ENCODE data around the gene EIF4B.
A peak's percentile ranks its signal among the peaks of the same experiment; 100 is the strongest.

EIF4B gene

DNA sequence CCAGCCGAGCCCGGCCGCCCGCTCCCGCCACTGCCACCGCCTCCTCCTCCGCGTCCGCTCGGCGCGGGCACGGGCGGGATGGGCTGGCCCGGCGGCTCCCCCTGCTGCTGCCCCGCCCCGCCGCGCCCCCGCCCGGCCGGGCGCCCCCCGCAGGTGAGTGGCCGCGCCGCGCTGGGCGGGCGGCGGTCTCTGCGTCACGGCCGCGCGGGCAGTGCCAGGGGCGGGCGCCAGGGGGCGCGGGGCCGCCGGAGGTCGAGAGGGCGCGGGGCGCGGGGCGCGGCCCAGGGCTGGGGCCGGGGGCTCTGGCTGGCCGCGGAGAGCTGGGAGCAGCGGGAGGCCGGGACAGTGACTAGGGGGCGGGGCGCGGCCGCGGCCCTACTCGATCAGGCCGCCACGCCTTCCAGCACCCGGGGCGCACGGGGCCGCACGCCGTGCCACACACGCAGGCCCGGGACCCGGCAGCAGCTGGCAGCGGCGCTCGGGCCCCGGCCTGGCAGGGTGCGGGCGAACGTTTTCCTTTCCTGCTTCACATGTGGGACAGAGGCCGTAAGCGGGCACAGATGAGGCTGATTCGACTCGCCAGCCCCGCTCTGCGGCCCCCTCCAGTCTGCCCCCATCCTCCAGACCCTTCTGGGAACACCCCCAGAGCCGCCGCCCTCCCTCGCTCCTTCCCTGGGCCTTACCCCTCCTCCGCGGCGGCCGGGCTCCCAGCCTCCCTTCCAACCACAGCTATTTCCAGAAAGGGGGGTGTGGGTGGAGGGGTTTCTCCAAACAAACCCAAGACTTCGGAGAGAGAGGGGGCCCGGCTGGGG lies 41.2 kb downstream of the EIF4B start:
- peak; percentile 83 for DNase-seq

- no peak for DNase-seq
Observed at GRCh38 chr12:53048033-53048779, 42.0 kb downstream of the EIF4B start.

- DNase-seq: no peak
Observed at GRCh38 chr12:53048780-53049401, 42.6 kb downstream of the EIF4B start.

DNA sequence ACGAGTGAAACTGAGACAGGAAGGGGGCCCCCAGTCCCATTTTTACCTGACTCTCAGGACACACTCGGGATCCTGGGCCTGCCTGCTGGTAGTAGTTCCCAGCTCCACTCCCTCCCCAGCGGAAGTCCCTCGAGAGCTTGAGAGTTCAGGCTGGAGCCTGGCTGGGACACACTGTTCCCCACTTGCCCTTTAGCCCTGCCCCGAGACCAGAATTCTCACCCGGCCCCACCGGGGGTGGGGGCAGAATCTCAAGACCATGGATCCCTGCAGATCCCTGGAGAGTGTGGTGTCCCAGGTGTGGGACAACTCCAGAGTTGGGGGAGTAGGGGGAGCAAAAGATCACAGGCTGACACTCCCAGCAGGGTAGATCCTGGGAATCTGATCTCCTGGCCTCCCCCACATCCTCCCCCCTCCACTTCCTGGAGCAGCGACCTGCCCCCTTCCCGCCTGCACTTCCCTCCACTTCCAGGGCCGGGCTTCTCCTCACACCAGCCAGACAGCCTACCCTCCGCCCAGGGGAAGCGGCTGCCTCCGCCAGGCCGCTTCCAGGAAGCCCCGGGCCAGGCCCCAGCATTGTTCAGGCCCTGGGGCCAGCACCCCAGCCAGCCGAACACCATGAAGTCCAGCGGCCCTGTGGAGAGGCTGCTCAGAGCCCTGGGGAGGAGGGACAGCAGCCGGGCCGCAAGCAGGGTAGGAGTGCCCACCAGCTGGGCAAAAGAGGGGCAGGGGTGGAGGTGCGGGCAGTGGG lies 43.5 kb downstream of the EIF4B start, which contains the start of gene TNS2:
Gene TNS2 (plus strand): TSS at position 495 of the 748 bp plus-strand sequence. CDS start 121 bp downstream, at position 616.
- no peak for DNase-seq

DNA sequence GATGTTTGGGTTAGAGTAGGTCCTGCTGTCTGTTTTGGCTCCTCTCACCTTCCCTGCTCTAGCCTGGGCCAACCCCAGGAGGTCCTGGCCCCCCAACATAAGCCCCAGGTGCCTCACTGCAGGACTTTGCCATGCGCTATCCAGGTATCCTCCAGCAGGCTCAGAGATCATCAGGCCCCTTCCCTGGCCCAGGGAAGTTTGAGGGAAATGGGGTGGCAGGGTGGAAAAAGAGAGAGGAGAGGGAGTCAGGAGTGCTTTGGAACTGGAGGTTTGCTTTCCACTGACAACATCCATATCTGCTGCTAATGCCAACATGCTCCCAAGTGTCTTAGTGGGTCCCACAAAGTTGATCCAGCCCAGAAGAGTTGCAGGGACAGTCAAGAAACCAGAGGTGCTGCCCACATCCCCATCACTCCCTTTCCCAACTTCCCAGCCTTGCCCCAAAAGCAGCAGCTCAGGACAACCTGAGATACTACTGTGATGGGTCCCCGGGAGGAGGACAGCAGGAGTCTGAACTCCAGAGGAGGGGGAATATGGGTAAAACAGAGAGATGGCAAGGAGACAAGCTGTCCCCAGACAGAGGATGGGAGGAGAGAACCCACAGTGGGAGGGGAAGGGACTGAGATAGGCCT lies 44.3 kb downstream of the EIF4B start:
- DNase-seq: no peak

- DNase-seq: no peak
Observed at GRCh38 chr12:53051058-53051880, 45.0 kb downstream of the EIF4B start.

DNA sequence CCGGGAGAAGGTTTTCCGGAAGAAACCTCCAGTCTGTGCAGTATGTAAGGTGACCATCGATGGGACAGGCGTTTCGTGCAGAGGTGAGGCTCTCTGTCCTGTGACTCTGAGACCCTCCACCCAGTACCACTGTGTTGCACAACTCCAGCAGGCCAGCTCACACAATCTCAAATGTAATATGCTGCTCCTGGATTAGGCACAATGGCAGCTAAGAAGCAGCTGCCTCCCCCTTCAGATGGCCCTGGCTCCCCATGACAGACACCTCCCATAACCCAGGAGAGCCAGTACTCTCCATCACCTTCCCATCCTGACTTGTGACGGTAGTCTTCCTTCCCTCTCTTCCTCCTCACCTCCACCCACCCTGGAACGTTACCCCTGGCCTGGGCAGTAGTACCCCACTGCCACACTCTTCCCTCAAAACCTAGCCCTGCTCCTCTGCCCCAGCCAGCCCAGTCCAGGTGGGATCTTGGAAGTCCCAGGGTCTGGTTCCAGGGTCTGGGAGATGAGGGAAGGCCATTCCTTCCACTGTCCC lies 45.7 kb downstream of the EIF4B start:
- DNase-seq: no peak

DNA sequence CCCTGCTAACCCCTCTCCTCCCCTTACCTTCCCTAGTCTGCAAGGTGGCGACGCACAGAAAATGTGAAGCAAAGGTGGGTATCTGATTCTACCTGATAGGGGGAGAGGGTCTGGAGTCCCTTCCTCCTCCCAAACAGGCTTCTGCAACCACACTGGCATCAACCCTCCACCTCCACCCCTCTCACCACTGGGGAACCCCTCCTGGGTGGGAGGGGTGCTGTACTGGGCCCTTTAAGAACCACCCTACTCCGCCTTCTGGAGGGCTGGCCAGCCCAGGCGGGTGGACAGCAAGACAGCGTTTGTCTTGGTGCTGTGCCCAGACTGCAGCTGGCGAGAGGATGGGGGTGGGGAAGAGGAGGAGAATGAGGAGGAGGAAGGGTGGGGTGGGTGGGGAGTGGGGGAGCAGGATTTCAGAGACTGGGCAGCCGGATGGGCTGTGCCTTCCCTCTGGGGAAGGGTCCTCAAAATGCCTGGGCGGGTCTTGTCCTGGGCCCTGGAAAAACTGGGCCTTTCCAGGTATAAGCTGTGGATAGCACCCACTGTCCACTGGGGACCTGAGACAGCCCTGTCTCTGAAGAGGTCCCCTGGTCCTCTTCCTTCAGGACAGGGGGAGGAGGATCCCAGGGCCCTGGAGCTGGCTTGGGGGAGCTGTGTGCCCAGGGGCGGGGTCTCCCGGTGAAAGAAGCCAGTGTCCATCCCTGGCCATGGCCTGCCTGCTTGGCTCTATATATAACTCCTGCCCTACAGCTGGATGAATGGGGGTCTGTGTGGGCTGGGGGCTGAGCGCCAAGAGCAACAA lies 46.4 kb downstream of the EIF4B start:
- peak; percentile 44 for DNase-seq

DNA sequence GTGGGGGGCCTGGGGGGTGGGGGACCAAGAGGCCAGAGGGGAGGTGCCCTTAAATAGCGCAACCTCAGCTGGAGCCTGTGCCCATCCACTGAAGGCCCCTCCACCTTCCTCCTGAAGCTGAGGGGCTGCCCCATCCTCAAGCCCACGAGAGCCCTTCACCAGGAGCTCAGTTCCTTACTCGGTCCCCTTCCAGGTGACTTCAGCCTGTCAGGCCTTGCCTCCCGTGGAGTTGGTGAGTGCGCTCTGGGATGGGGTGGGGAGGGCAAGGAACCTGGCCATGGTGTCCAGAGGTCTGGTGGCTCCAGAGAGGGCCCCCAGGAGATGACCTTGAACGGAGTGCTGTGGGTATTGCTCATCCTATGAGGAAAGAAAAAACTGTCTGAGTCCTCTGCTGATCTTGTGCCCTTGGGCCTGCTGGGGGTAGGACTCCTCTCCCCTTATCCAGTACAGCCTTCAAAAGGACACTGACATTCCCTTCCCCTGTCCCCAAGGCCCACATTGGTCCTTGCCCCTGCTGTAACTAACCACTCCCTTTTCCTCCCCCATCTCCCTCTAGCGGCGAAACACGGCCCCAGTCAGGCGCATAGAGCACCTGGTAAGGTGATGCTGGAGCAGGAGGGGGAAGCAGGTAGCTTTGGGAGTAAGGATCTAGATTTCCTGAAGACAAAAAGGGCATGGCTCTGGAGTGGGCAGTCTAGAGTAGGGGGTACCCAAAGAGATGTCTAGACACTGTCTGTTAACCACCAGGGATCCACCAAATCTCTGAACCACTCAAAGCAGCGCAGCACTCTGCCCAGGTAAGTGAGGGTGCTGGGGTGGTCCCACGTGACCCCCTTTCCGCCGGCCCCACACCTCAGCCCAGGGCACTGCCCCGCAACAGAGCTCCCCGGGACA lies 47.2 kb downstream of the EIF4B start:
- peak; percentile 87 for DNase-seq

- peak; percentile 97 for DNase-seq
Observed at GRCh38 chr12:53054112-53054878, 48.0 kb downstream of the EIF4B start.

DNA sequence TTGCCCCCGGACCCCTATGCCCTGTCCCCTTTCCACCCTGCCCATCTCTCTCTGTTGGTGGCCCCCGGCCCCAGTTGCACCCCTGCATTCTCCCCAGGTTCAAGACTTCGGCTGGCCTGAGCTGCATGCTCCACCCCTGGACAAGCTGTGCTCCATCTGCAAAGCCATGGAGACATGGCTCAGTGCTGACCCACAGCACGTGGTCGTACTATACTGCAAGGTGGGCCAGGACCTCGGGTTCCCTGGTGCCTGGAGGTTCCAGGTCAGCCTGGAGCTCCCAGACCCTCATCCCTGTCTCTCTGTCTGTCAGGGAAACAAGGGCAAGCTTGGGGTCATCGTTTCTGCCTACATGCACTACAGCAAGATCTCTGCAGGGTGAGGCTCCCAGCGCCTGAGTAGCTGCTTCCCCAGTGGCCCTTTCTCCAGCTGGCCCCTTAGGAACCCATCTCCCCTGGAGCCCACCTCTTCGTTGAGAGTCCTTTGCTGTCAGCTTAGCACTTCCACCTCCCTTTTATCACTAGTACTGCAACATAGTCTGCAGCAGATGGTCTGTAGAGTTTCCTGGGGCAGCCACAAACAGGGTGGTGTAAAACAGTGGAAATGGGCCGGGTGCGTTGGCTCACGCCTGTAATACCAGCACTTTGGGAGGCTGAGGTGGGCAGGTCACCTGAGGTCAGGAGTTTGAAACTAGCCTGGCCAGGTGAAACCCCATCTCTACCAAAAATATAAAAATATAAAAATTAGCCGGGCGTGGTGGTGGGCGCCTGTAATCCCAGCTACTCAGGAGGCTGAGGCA lies 49.4 kb downstream of the EIF4B start:
- DNase-seq: no peak

- no peak for DNase-seq
Observed at GRCh38 chr12:53056296-53056695, 50.0 kb downstream of the EIF4B start.

GRCh38 chr12:53056901-53057300 lies 50.6 kb downstream of the EIF4B start:
- DNase-seq: no peak

DNA sequence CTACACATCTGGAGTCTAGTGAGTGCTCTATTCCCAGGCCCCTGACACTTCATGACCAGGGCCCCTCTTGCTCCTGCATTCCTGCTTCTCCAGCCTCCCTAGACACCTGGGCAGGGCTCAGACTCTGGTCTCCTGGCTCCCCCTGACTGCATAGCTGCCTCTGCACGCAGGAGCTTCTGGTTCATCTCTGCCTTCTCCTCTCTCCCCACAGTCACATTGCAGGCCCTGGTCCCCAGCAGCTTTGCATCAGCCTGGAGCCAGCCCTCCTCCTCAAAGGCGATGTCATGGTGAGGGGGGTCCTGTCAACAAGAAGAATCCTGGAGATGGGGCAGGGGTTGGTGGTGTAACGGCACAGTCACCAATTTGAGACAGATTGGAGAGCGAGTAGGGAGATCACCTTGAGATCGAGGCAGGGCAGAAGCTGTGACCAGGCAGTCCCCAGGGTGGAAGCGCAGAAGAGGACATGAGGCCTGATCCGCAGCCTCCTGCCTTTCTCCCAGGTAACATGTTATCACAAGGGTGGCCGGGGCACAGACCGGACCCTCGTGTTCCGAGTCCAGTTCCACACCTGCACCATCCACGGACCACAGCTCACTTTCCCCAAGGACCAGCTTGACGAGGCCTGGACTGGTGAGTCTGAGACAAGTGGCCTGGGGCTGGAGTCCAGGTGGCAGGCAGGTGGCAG lies 51.7 kb downstream of the EIF4B start:
- no peak for DNase-seq

DNA sequence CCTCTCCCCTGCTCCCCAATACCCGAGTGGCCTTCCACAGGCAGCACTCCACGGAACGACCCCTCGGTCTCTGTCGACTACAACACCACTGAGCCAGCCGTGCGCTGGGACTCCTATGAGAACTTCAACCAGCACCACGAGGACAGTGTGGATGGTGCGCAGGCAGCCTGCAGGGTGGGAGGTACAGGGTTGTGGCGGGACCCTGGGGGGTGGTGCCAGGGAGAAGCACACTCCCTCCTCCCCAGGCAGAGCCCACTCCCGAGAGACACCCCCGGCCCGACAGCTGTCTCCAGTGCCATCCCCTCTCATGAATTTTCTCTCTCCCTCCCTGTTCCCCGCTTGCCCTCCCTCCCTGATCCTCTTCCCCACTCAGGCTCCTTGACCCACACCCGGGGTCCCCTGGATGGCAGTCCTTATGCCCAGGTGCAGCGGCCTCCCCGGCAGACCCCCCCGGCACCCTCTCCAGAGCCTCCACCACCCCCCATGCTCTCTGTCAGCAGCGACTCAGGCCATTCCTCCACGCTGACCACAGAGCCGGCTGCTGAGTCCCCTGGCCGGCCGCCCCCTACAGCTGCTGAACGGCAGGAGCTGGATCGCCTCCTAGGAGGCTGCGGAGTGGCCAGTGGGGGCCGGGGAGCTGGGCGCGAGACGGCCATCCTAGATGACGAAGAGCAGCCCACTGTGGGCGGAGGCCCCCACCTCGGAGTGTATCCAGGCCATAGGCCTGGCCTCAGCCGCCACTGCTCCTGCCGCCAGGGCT lies 52.6 kb downstream of the EIF4B start:
- no peak for DNase-seq

DNA sequence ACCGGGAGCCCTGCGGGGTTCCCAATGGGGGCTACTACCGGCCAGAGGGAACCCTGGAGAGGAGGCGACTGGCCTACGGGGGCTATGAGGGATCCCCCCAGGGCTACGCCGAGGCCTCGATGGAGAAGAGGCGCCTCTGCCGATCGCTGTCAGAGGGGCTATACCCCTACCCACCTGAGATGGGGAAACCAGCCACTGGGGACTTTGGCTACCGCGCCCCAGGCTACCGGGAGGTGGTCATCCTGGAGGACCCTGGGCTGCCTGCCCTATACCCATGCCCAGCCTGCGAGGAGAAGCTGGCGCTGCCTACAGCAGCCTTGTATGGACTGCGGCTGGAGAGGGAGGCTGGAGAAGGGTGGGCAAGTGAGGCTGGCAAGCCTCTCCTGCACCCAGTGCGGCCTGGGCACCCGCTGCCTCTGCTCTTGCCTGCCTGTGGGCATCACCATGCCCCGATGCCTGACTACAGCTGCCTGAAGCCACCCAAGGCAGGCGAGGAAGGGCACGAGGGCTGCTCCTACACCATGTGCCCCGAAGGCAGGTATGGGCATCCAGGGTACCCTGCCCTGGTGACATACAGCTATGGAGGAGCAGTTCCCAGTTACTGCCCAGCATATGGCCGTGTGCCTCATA lies 53.3 kb downstream of the EIF4B start:
- no peak for DNase-seq
